Bronchial epithelial cell (primary cell): ENCODE results near the gene NRIP2. TPM values are rescaled to one million over a fixed set of nuclear protein-coding genes. Genes with fewer than 3 reads are reported as not detected.

ENCODE experiments used
- DNase-seq: peaks from one replicate; pipeline ENCODE4 v3.0.0-alpha.2; 2010; ENCODE audit warnings: low read depth
- FAIRE-seq: peaks from 2 replicates; lab custom pipeline; 2011; peaks lifted over from hg19 to GRCh38; lab: Jason Lieb, UNC
- H3K27me3 ChIP-seq: 2 replicates; pipeline ENCODE4 v1.5.1; 2011; ENCODE audit warnings: low read length; ENCODE audit not compliant: control insufficient read depth, insufficient read depth
- H3K36me3 ChIP-seq: 2 replicates; pipeline ENCODE4 v1.5.1; 2011; ENCODE audit warnings: low read length; ENCODE audit not compliant: control insufficient read depth, insufficient read depth
- H3K4me3 ChIP-seq: 2 replicates; pipeline ENCODE4 v1.5.1; 2011; ENCODE audit warnings: mild to moderate bottlenecking, low read depth, low read length, control low read depth
- CTCF ChIP-seq: IDR thresholded peaks from 2 replicates; pipeline ENCODE4 v1.5.1; 2011; ENCODE audit warnings: mild to moderate bottlenecking, moderate library complexity, low read length, control low read depth, inconsistent platforms; ENCODE audit not compliant: insufficient read depth, severe bottlenecking
- total RNA-seq: library from RNA; depleted of rRNA; stranded (reverse); fragments of >200 nt; gene quantifications from 2 replicates; pipeline ENCODE4 v1.2.1, GENCODE V29; 2014

The NRIP2 gene
- total RNA-seq, 1 donor from 2014 or later, result not detected

GRCh38 chr12:2811801-2812200 is 23.0 kb downstream of the NRIP2 start:
- no peak for TF ChIP-seq CTCF
- no peaks in the 10 kb centered on the region for H3K36me3 ChIP-seq
- no peak for DNase-seq
- no peaks in the 10 kb centered on the region for H3K27me3 ChIP-seq
- peak overlapping the region; percentile 85 for H3K4me3 ChIP-seq
- FAIRE-seq, result no peak

- no peak for DNase-seq
- TF ChIP-seq CTCF, result no peak
- Histone ChIP-seq H3K27me3 (no peaks in the 10 kb centered on the region), H3K36me3 (peaks cover 17% of the 10 kb centered on the region), H3K4me3 (no peak overlapping the region)
- no peak for FAIRE-seq
Measured at GRCh38 chr12:2806700-2807099, 28.1 kb downstream of the NRIP2 start.

GRCh38 chr12:2805143-2805520 is 29.7 kb downstream of the NRIP2 start:
- no peak overlapping the region for H3K4me3 ChIP-seq
- FAIRE-seq, result no peak
- H3K27me3 ChIP-seq, result no peaks in the 10 kb centered on the region
- peaks cover 30% of the 10 kb centered on the region for H3K36me3 ChIP-seq
- no peak for TF ChIP-seq CTCF
- DNase-seq, result no peak

- FAIRE-seq (no peak), DNase-seq (no peak)
- TF ChIP-seq CTCF, result no peak
- Histone ChIP-seq H3K27me3 (no peaks in the 10 kb centered on the region), H3K36me3 (peaks cover 36% of the 10 kb centered on the region), H3K4me3 (no peak overlapping the region)
Measured at GRCh38 chr12:2804393-2805142, 30.3 kb downstream of the NRIP2 start.

- DNase-seq, result no peak
- H3K36me3 ChIP-seq, result peaks cover 41% of the 10 kb centered on the region
- no peak overlapping the region for H3K4me3 ChIP-seq
- no peaks in the 10 kb centered on the region for H3K27me3 ChIP-seq
- no peak for TF ChIP-seq CTCF
- FAIRE-seq, result no peak
Measured at GRCh38 chr12:2803635-2804392, 31.0 kb downstream of the NRIP2 start.
